Measurements from ENCODE around the gene PCCA.

Gene PCCA

GRCh38 chr13:100403675-100404074 lies 314.8 kb downstream of the PCCA start:
- in situ Hi-C loops (cut with MboI; ENCODE audit: low sequenced_read_pairs, unreplicated experiment): no loop called here
- TF ChIP-seq, protein P1, sequence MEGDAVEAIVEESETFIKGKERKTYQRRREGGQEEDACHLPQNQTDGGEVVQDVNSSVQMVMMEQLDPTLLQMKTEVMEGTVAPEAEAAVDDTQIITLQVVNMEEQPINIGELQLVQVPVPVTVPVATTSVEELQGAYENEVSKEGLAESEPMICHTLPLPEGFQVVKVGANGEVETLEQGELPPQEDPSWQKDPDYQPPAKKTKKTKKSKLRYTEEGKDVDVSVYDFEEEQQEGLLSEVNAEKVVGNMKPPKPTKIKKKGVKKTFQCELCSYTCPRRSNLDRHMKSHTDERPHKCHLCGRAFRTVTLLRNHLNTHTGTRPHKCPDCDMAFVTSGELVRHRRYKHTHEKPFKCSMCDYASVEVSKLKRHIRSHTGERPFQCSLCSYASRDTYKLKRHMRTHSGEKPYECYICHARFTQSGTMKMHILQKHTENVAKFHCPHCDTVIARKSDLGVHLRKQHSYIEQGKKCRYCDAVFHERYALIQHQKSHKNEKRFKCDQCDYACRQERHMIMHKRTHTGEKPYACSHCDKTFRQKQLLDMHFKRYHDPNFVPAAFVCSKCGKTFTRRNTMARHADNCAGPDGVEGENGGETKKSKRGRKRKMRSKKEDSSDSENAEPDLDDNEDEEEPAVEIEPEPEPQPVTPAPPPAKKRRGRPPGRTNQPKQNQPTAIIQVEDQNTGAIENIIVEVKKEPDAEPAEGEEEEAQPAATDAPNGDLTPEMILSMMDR (IDR thresholded peaks at IDR 0.05; ENCODE audit: borderline replicate concordance, control extremely low read depth, extremely low read depth, insufficient read depth, missing control alignments): no peak
- DNase-seq (ENCODE audit: low spot score): no peak

DNA sequence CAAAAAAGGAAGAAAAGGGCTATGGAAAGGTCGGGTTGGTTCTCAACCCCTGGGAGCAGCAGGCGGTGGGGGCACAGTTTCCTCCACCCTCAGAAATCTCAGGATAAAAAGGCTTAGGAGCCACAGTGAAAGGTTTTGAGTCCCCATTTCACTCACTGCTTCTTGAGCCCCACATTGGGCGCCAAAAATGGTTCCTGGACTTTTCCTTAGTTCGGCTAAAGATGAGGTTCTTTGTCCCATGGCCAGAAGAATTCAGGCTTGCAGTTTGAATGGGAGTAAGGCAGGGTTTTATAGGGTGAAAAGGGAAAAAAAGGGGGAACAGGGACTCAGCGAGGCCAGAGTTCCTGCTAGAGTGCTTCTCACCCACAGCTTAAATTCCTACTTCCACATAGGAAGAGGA lies 320.2 kb downstream of the PCCA start:
- DNase-seq (ENCODE audit: low spot score): no peak
- TF ChIP-seq, protein P1 (IDR thresholded peaks at IDR 0.05; ENCODE audit: borderline replicate concordance, control extremely low read depth, extremely low read depth, insufficient read depth, missing control alignments): no peak
- in situ Hi-C loops (cut with MboI; ENCODE audit: low sequenced_read_pairs, unreplicated experiment): no loop called here

DNA sequence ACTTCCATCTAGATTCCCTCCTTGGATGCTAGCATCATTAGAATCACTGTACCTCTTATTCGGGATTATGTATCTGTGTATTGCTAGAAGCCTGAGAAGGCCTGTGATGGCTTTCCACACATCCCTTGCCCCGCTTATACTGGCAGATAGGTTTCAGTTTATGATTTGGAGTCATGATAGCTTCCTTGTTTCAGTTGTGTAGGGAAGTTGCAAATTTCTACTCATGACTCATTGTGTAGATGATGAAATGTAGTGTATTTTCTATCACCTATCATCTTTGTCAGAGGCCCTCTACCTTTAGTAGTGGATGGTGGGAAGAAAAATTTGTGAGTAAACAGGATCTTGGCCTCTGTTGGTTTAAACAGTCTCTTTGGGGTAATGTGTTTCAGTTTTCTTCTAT lies 334.5 kb downstream of the PCCA start:
- DNase-seq (ENCODE audit: low spot score): no peak
- in situ Hi-C loops (cut with MboI; ENCODE audit: low sequenced_read_pairs, unreplicated experiment): no loop called here
- TF ChIP-seq, protein P1 (IDR thresholded peaks at IDR 0.05; ENCODE audit: borderline replicate concordance, control extremely low read depth, extremely low read depth, insufficient read depth, missing control alignments): no peak

GRCh38 chr13:100428986-100429385 lies 340.1 kb downstream of the PCCA start:
- TF ChIP-seq, protein P1 (IDR thresholded peaks at IDR 0.05; ENCODE audit: borderline replicate concordance, control extremely low read depth, extremely low read depth, insufficient read depth, missing control alignments): no peak
- in situ Hi-C loops (cut with MboI; ENCODE audit: low sequenced_read_pairs, unreplicated experiment): no loop called here

DNA sequence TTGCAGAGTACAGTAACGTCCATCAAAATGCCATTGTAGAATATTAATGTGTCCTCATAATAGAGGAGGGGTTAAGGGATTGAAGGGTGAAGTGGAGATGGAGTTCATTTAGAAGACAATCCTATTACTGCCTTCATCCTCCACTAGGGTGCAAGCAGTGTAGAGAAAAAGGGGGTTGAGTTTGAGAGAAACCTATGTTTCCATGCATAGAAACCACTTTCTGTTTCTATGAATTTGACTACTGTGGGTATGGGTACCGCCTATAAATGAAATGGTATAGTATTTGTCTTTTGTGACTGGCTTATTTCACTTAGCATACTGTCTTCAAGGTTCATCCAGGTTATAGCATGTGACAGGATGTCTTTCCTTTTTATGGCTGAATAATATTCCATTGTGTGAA lies 343.7 kb downstream of the PCCA start:
- DNase-seq (ENCODE audit: low spot score): no peak
- TF ChIP-seq, protein P1 (IDR thresholded peaks at IDR 0.05; ENCODE audit: borderline replicate concordance, control extremely low read depth, extremely low read depth, insufficient read depth, missing control alignments): no peak
- in situ Hi-C loops (cut with MboI; ENCODE audit: low sequenced_read_pairs, unreplicated experiment): no loop called here

More at GRCh38 chr13:100428986-100429385, 340.1 kb downstream of the PCCA start:
- no peak for DNase-seq (ENCODE audit: low spot score)

DNA sequence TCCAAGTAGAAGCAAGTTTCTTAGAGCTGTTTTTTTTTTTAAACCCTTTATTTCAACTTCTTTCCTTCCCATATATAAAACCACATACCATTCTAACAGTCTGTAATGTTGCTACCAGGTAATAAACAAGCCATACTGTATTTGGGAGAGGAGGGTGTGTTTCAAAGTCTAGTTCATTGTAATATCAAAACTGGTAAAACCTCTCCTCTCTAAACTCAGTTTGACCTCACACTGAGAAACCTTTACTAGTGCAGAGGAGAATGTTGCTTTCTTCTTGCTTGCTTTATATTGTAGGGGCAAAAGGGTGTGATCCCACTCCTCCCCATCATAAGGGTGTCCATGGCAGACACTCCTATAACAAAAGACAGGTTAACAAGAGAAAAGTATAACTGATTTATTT lies 344.6 kb downstream of the PCCA start:
- no peak for DNase-seq (ENCODE audit: low spot score)
- in situ Hi-C loops (cut with MboI; ENCODE audit: low sequenced_read_pairs, unreplicated experiment): no loop called here
- TF ChIP-seq, protein P1 (IDR thresholded peaks at IDR 0.05; ENCODE audit: borderline replicate concordance, control extremely low read depth, extremely low read depth, insufficient read depth, missing control alignments): no peak

Data from GM13976 (cell line).